Heart right ventricle (tissue), 16 donors: Measurements from ENCODE around the gene SPIRE2. TPM values are rescaled to one million over a fixed set of nuclear protein-coding genes. Genes with fewer than 3 reads are reported as not detected.
A peak's percentile ranks its signal among the peaks of the same experiment; 100 is the strongest.
"Not testable (repeated sequence)": the region's sequence is repeated elsewhere in the genome, so short reads cannot be mapped to it uniquely, and the experiment has no call there.

Source experiments
- ATAC-seq, 8 donors: fragments of 200-7000 bp; cut with Tn5 transposase; one replicate each; pipeline ENCODE4 v1.9.1; 2020; ENCODE audit warnings: mild to moderate bottlenecking in 8 of 8, moderate library complexity in 8 of 8, moderate number of reproducible peaks in 1 of 8
- DNase-seq, 2 donors: peaks; one replicate each; pipeline ENCODE4 v3.0.0-alpha.2; 2020
- H3K27ac ChIP-seq, 10 donors: fragments of 200-600 bp; sonication (generic) in 2 of 10; one replicate each; pipeline versions ENCODE4 v1.5.0 to v1.8.0; 2020 to 2022; ENCODE audit warnings: mild to moderate bottlenecking in 3 of 10
- H3K27me3 ChIP-seq, 7 donors: fragments of 200-600 bp; one replicate each; pipeline ENCODE4 v1.8.0; 2021 to 2022; ENCODE audit warnings: mild to moderate bottlenecking in 2 of 7
- H3K36me3 ChIP-seq, 9 donors: fragments of 200-600 bp; sonication (generic) in 1 of 9; one replicate each; pipeline versions ENCODE4 v1.5.0 to v1.8.0; 2020 to 2022; ENCODE audit warnings: mild to moderate bottlenecking in 2 of 9
- H3K4me1 ChIP-seq, 9 donors: fragments of 200-600 bp; sonication (generic) in 1 of 9; one replicate each; pipeline versions ENCODE4 v1.5.0 to v1.8.0; 2020 to 2022; ENCODE audit warnings: mild to moderate bottlenecking in 4 of 9
- H3K4me3 ChIP-seq, 10 donors: fragments of 200-600 bp; sonication (generic) in 2 of 10; one replicate each; pipeline versions ENCODE4 v1.5.0 to v1.8.0; 2020 to 2022; ENCODE audit warnings: mild to moderate bottlenecking in 7 of 10, moderate library complexity in 2 of 10
- H3K9me3 ChIP-seq, 11 donors: fragments of 200-600 bp in 10 of 11; sonication (generic) in 2 of 11; one replicate each; pipeline versions ENCODE4 v1.5.0 to v1.8.0; 2013 to 2022; ENCODE audit warnings: mild to moderate bottlenecking in 2 of 11, control low read depth in 1 of 11, moderate library complexity in 1 of 11
- CTCF ChIP-seq, 9 donors: fragments of 200-600 bp; sonication (generic) in 2 of 9; IDR thresholded peaks; one replicate each; pipeline versions ENCODE4 v1.5.0 to v1.8.0; 2021 to 2022; ENCODE audit warnings: antibody characterized with exemption in 9 of 9, mild to moderate bottlenecking in 5 of 9, moderate library complexity in 1 of 9
- WGBS, 2 donors: extraction: QIAGEN DNeasy Blood & Tissue Kit; methylation state at CpG; one replicate each; pipeline ENCODE4 v1.1.7; 2013; ENCODE audit warnings: inconsistent platforms in 1 of 2; 5-methylcytosine and 5-hydroxymethylcytosine counted together
- intact Hi-C, 10 donors: fragments of 100-400 bp; cut with DNase I; formaldehyde crosslinking; loops; one replicate each; pipeline versions ENCODE4 v1.11.1 to v1.14.2; 2022
- polyA plus RNA-seq, 2 donors: library from polyadenylated mRNA; stranded (reverse); fragments of 200-250 nt; gene quantifications; one replicate each; pipeline ENCODE4 v1.2.3, GENCODE V29; 2013
- total RNA-seq, 10 donors: library from RNA; stranded (reverse); fragmentation: NEBNext Ultra II Directional in 3 of 10; extraction: Animal tissue kit (Norgen Biotek cat#: 25700) in 3 of 10; gene quantifications; one replicate each; pipeline versions ENCODE4 v1.2.1 to v1.2.4, GENCODE V29; 2021 to 2023
- donor health status: Arrhythmogenic right ventricular cardiomyopathy.
- donor health status: ischemic (EF 13 %, LVEDD 7.1; RV severe dilation, severe dysfunction).
- donor health status: healthy with polysubstance abuse.
- donor health status: DM: no; HTN: yes; CAD: no.
- donor health status: DM: no; HTN: no; CAD: no.
- donor health status: ischemic (EF 25% LVEDD 6.9; RV normal size, moderate dysfunction).
- donor health status: ischemic (EF 25% LVEDD 5.7; RV mildly dilated, moderate dysfunction).
- donor health status: healthy.
- donor health status: DM: yes; HTN: yes; CAD: no.
- donor health status: Ischemic cardiomyopathy.
- donor health status: ischemic (EF 35%, LVEDD 5.7; RV mildly dilated, moderate dysfunction).
- donor health status: nonischemic (EF 11% LVEDD 7.7; RV severe dilation, severe dysfunction).
- donor health status: DM: yes; HTN: yes; CAD: no.
- donor health status: PGD.
- donor health status: ischemic (EF 29% LVEDD 5.4; RV normal size, mild dysfunction).
- donor health status: nonischemic (EF 23%, LVEDD 6.1; RV moderate dilation, normal function).

Gene SPIRE2
- total and polyA plus RNA-seq, 12 donors, result 0.46 to 1.9 (median 1.2) TPM

- Histone ChIP-seq H3K36me3 (peaks cover 0 to 3% (median 0%) of the 10 kb centered on the region in 9 donors), H3K27ac (peak overlapping the region in 1 of 10 donors; percentile 38), H3K27me3 (peaks cover 0 to 7% (median 0%) of the 10 kb centered on the region in 7 donors), H3K9me3 (no peaks in the 10 kb centered on the region), H3K4me3 (peak overlapping the region; percentile 14 to 99 (median 69)), H3K4me1 (peaks cover 3 to 30% (median 14%) of the 10 kb centered on the region in 9 donors)
- no peak for DNase-seq
- ATAC-seq, result peak in 1 of 8 donors; percentile 2
- no peak for TF ChIP-seq CTCF (IDR thresholded peaks at IDR 0.05)
- intact Hi-C loops, result no loop called here
- WGBS, 2 donors, result 7 to 9% methylated on average over 48 to 65 of the region's 65 CpGs
Measured at GRCh38 chr16:89815639-89816348, 12.5 kb upstream of the SPIRE2 start.

GRCh38 chr16:89818851-89819403 lies 9.3 kb upstream of the SPIRE2 start:
- 69 to 74% methylated on average over 14 of the region's 14 CpGs for WGBS, 2 donors
- ATAC-seq, H3K27me3 ChIP-seq, H3K4me3 ChIP-seq, H3K27ac ChIP-seq, H3K36me3 ChIP-seq, intact Hi-C loops, H3K9me3 ChIP-seq, DNase-seq: not testable (repeated sequence)
- H3K4me1 ChIP-seq, result peaks cover 3 to 30% (median 14%) of the 10 kb centered on the region in 9 donors

GRCh38 chr16:89819448-89819847 lies 8.8 kb upstream of the SPIRE2 start:
- 93 to 95% methylated on average over 8 of the region's 8 CpGs for WGBS, 2 donors
- H3K9me3 ChIP-seq, H3K27ac ChIP-seq, intact Hi-C loops, DNase-seq, H3K4me3 ChIP-seq, H3K36me3 ChIP-seq, ATAC-seq, H3K27me3 ChIP-seq: not testable (repeated sequence)
- peaks cover 3 to 30% (median 14%) of the 10 kb centered on the region in 9 donors for H3K4me1 ChIP-seq

GRCh38 chr16:89821438-89822187 lies 6.7 kb upstream of the SPIRE2 start:
- peaks cover 0 to 22% (median 8%) of the 10 kb centered on the region in 9 donors for H3K4me1 ChIP-seq
- no peak overlapping the region for H3K4me3 ChIP-seq
- ATAC-seq, result no peak
- no peak for TF ChIP-seq CTCF (IDR thresholded peaks at IDR 0.05)
- no peak overlapping the region for H3K27ac ChIP-seq
- no peak for DNase-seq
- intact Hi-C loops, result no loop called here
- H3K9me3 ChIP-seq, result no peaks in the 10 kb centered on the region
- WGBS, 2 donors, result 94 to 95% methylated on average over 23 of the region's 23 CpGs
- no peaks in the 10 kb centered on the region for H3K36me3 ChIP-seq
- H3K27me3 ChIP-seq, result no peaks in the 10 kb centered on the region
